Fibroblast of lung (primary cell): Measurements from ENCODE around the gene CCDC116.

Source experiments
- CTCF ChIP-seq, 2 donors: IDR thresholded peaks in 1 of 2; conservative IDR thresholded peaks in 1 of 2; 1 replicate in 1 of 2; 2 replicates in 1 of 2; pipeline ENCODE4 v1.5.1; 2011 to 2012; ENCODE audit warnings: low read length in 2 of 2, control low read depth in 1 of 2, inconsistent platforms in 1 of 2, low read depth in 1 of 2, mild to moderate bottlenecking in 1 of 2
- EZH2 ChIP-seq: IDR thresholded peaks from 2 replicates; pipeline ENCODE4 v1.5.1; 2012; ENCODE audit warnings: low read length, control low read depth, mild to moderate bottlenecking; ENCODE audit errors: missing control alignments

- TF ChIP-seq CTCF (conservative IDR thresholded peaks at IDR 0.05 in 1 of 2, IDR thresholded peaks at IDR 0.05 in 1 of 2; ENCODE audit: low read depth in 1 of 2, low read length in 2 of 2): no peak
- no peak for TF ChIP-seq EZH2
These were observed 41.2 kb downstream of the CCDC116 start for GRCh38 chr22:21673534-21674321.
